PC-9 (cell line): ENCODE data around the gene KCNJ6. TPM values are rescaled to one million over a fixed set of nuclear protein-coding genes. Genes with fewer than 3 reads are reported as not detected.

Source experiments
- BruUV-seq: library from RNA; stranded (reverse); fragments of 400-500 nt; replicated peaks from 2 replicates; lab custom pipeline; 2021; lab: Mats Ljungman, UMichigan
- CTCF ChIA-PET: fragments of 300-600 bp; sonication (Branson Sonifier 250); formaldehyde crosslinking; loops from one replicate; lab custom pipeline; 2022; ENCODE audit warnings: antibody characterized with exemption; lab: Charles Lee
- POLR2A ChIA-PET: fragments of 300-600 bp; sonication (Branson Sonifier 250); formaldehyde crosslinking; loops from one replicate; lab custom pipeline; 2022; ENCODE audit warnings: antibody characterized with exemption; ENCODE audit not compliant: unreplicated experiment; lab: Charles Lee
- DNase-seq, 2 experiments: peaks; one replicate each; pipeline versions ENCODE4 v3.0.0 to v3.0.0-alpha.2; 2015 to 2022; ENCODE audit warnings: mixed read lengths in 1 of 2
- H2AFZ ChIP-seq: fragments of 200-600 bp; sonication (generic); 2 replicates; pipeline ENCODE4 v1.8.1; 2017; ENCODE audit warnings: antibody characterized with exemption
- H3F3A ChIP-seq: fragments of 200-600 bp; sonication (generic); 2 replicates; pipeline ENCODE4 v1.8.1; 2017; ENCODE audit warnings: antibody characterized with exemption, mild to moderate bottlenecking, low read depth; ENCODE audit not compliant: insufficient read depth
- H3K27ac ChIP-seq: fragments of 200-600 bp; sonication (generic); 2 replicates; pipeline ENCODE4 v1.6.1; 2016; ENCODE audit warnings: mixed run types
- H3K27me3 ChIP-seq: fragments of 200-600 bp; sonication (generic); 2 replicates; pipeline ENCODE4 v1.6.1; 2016; ENCODE audit warnings: low read depth, mixed run types; ENCODE audit not compliant: insufficient read depth
- H3K36me3 ChIP-seq: fragments of 200-600 bp; sonication (generic); 2 replicates; pipeline ENCODE4 v1.6.1; 2016; ENCODE audit warnings: low read depth, mixed run types
- H3K4me1 ChIP-seq: fragments of 200-600 bp; sonication (generic); replicated peaks from 2 replicates; pipeline ENCODE4 v1.6.1; 2016; ENCODE audit warnings: mixed run types; ENCODE audit not compliant: insufficient read depth
- H3K4me2 ChIP-seq: fragments of 200-600 bp; sonication (generic); 2 replicates; pipeline ENCODE4 v1.6.1; 2017; ENCODE audit warnings: mixed run types
- H3K4me3 ChIP-seq: fragments of 200-600 bp; sonication (generic); 2 replicates; pipeline ENCODE4 v1.6.1; 2016; ENCODE audit warnings: mixed run types
- H3K79me2 ChIP-seq: fragments of 200-600 bp; sonication (generic); 2 replicates; pipeline ENCODE4 v1.6.1; 2017; ENCODE audit warnings: low read depth, mixed run types
- H3K9me2 ChIP-seq: fragments of 200-600 bp; sonication (generic); 2 replicates; pipeline ENCODE4 v1.8.1; 2017; ENCODE audit warnings: mild to moderate bottlenecking; ENCODE audit not compliant: insufficient read depth
- H3K9me3 ChIP-seq: fragments of 200-600 bp; sonication (generic); 2 replicates; pipeline ENCODE4 v1.8.1; 2016; ENCODE audit warnings: low read depth; ENCODE audit not compliant: insufficient read depth
- H4K20me1 ChIP-seq: fragments of 200-600 bp; sonication (generic); 2 replicates; pipeline ENCODE4 v1.8.1; 2017; ENCODE audit not compliant: insufficient read depth
- EZH2 ChIP-seq: fragments of 200-600 bp; sonication (generic); IDR thresholded peaks from 2 replicates; pipeline ENCODE4 v1.8.0; 2017; ENCODE audit warnings: antibody characterized with exemption, low read depth
- intact Hi-C: fragments of 100-400 bp; cut with micrococcal nuclease; formaldehyde crosslinking; loops from one replicate; pipeline ENCODE4 v1.10.0; 2022; ENCODE audit not compliant: unreplicated experiment
- total RNA-seq: library from RNA; stranded (reverse); gene quantifications from 2 replicates; pipeline ENCODE4 v1.2.3, GENCODE V29; 2021
- TF ChIP-seq, protein P1 (sequence below): fragments of 200-600 bp; sonication (generic); conservative IDR thresholded peaks from 2 replicates; pipeline ENCODE4 v1.6.1; 2017; ENCODE audit warnings: mixed run types, antibody characterized with exemption, mild to moderate bottlenecking, moderate library complexity

Gene KCNJ6
- total RNA-seq, 1 experiment from 2014 or later = not detected

DNA sequence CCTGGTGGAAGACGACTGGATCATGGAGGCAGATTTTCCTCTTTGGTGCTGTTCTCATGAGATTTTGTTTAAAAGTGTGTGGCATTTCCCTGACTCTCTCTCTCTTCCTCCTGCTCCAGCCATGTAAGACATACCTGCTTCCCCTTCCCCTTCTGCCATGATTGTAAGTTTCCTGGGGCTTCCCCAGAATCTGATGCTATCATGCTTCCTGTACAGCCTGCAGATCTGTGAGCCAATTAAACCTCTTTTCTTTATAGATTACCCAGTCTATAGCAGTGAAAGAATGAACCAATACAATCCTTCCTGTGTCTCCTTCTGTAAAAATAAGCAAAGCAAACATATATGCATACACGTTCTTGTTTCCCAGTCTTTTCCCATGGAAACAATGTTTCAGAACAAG, 276.5 kb downstream of the KCNJ6 start:
- no TSS peak for BruUV-seq
- Histone ChIP-seq H3K27ac (no peak overlapping the region), H3K9me3 (no peaks in the 10 kb centered on the region), H3K9me2 (no peaks in the 10 kb centered on the region), H3K4me3 (no peak overlapping the region), H3K27me3 (no peaks in the 10 kb centered on the region), H3F3A (peaks cover 8% of the 10 kb centered on the region), H3K79me2 (no peaks in the 10 kb centered on the region), H3K4me1 (peaks cover 19% of the 10 kb centered on the region), H3K36me3 (no peaks in the 10 kb centered on the region), H4K20me1 (no peaks in the 10 kb centered on the region), H2AFZ (no peak overlapping the region), H3K4me2 (no peak overlapping the region)
- ChIA-PET POLR2A (no interaction called here), CTCF (no interaction called here)
- DNase-seq = no peak
- TF ChIP-seq EZH2 = no peak
- TF ChIP-seq, protein P1, sequence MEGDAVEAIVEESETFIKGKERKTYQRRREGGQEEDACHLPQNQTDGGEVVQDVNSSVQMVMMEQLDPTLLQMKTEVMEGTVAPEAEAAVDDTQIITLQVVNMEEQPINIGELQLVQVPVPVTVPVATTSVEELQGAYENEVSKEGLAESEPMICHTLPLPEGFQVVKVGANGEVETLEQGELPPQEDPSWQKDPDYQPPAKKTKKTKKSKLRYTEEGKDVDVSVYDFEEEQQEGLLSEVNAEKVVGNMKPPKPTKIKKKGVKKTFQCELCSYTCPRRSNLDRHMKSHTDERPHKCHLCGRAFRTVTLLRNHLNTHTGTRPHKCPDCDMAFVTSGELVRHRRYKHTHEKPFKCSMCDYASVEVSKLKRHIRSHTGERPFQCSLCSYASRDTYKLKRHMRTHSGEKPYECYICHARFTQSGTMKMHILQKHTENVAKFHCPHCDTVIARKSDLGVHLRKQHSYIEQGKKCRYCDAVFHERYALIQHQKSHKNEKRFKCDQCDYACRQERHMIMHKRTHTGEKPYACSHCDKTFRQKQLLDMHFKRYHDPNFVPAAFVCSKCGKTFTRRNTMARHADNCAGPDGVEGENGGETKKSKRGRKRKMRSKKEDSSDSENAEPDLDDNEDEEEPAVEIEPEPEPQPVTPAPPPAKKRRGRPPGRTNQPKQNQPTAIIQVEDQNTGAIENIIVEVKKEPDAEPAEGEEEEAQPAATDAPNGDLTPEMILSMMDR = no peak
- intact Hi-C loops = no loop called here

DNA sequence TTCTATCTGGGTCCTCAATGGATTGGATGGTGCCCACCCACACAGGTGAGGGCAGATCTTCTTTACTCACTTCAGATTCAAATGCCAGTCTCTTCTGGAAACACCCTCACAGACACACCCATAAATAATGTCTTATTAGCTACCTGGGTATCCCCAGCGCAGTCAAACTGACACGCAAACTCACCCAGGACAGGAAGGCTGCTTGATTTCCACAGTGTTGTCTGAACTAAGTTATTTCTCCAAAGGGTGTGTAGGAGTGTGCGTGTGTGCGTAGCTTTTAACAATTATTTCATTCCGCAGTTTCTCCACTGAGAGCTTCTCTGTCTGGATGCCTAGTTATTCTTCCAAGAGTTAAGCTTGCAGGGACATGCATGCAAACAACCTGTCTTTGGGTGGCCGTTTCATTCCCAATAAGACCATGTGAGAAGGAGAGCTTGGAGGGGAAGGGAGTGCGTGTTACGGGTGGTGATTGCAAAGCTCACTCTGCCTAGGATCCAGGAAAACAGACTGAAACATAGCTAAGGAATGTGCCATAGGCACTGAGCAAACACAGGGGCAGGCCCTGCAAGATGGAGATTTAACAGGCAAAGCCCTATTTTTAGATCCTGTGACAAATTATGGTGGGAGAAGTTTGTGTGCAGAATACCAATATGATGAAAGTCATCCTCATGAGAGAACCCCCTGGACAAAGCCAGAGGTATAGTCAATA, 280.0 kb downstream of the KCNJ6 start:
- Histone ChIP-seq H3K27ac (peak overlapping the region; percentile 58), H4K20me1 (no peaks in the 10 kb centered on the region), H3K4me2 (peak overlapping the region; percentile 65), H3K4me3 (no peak overlapping the region), H3K36me3 (no peaks in the 10 kb centered on the region), H3K4me1 (peaks cover 19% of the 10 kb centered on the region), H3K9me2 (no peaks in the 10 kb centered on the region), H2AFZ (peak overlapping the region; percentile 48; the same call in 1 of the 2 replicates), H3F3A (peaks cover 8% of the 10 kb centered on the region), H3K79me2 (no peaks in the 10 kb centered on the region), H3K9me3 (peaks cover 2% of the 10 kb centered on the region; the same call in 1 of the 2 replicates), H3K27me3 (no peaks in the 10 kb centered on the region)
- no peak for TF ChIP-seq EZH2
- TF ChIP-seq, protein P1 = no peak
- POLR2A ChIA-PET = interaction anchor here (0.6 to 1.1 kb wide), 2 partner anchors 67 to 72 kb away, joined by 4 to 5 read pairs; no protein-coding TSS in a partner anchor
- intact Hi-C loops = loop anchor here (2.0 kb wide), 1 partner anchor 72 kb away; no protein-coding TSS in a partner anchor
- DNase-seq = peak; percentile 35 to 77
- CTCF ChIA-PET = interaction anchor here (1.0 kb wide), 1 partner anchor 39 kb away, joined by 3 read pairs; no protein-coding TSS in a partner anchor
- BruUV-seq = no TSS peak

DNA sequence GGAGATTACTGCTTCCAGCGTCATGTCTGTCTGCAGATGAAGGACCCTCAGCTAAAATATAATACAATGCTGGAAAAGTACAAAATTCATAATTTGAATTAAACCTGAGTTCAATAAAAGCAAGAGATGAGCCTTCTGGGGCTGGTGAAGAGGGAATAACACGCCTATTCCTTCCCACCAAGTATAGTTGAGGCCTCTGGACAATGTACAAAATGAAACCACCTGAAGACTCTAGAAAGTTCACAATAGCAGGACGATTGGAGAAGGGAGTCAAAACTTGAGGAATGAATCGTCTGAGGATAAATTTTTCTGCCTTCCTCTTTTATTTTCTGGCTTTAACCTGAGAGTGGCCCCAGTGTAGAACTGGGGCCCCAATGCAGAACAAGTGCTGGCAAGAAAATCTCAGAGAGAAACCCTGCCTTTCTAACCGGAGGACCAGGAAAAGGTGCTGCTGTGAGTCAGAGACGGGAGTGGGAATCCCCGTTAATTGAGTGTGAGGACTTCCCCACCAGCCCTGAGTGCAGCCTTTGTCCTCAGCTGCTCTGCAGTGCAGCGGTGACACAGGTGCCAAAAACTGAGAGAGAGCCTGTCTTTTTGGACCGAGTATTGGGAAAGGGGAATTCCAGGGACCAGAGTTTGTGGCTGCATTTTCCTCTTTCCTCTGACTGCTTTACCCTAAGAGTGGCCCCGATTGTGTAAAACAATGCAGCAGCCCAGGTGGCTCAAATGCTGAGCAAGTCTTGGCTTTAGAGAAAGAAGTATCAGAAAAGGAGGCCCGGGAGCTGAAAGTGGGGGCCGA, 284.7 kb downstream of the KCNJ6 start:
- H3K27ac ChIP-seq = no peak overlapping the region
- H3K79me2 ChIP-seq = no peaks in the 10 kb centered on the region
- peak overlapping the region; percentile 32 for H3K4me2 ChIP-seq
- no peak for TF ChIP-seq EZH2
- TF ChIP-seq, protein P1 = no peak
- no peaks in the 10 kb centered on the region for H3K9me2 ChIP-seq
- CTCF ChIA-PET = interaction anchor here (0.6 kb wide), 1 partner anchor 13 kb away, joined by 3 read pairs; no protein-coding TSS in a partner anchor
- H3F3A ChIP-seq = peaks cover 5% of the 10 kb centered on the region; the same call in 1 of the 2 replicates
- BruUV-seq = no TSS peak
- H4K20me1 ChIP-seq = no peaks in the 10 kb centered on the region
- intact Hi-C loops = no loop called here
- H3K4me1 ChIP-seq = peaks cover 18% of the 10 kb centered on the region
- no peaks in the 10 kb centered on the region for H3K27me3 ChIP-seq
- H3K9me3 ChIP-seq = peaks cover 2% of the 10 kb centered on the region; the same call in 1 of the 2 replicates
- POLR2A ChIA-PET = no interaction called here
- peak overlapping the region; percentile 18; the same call in 1 of the 2 replicates for H3K4me3 ChIP-seq
- peak overlapping the region; percentile 45; the same call in 1 of the 2 replicates for H2AFZ ChIP-seq
- no peaks in the 10 kb centered on the region for H3K36me3 ChIP-seq
- DNase-seq = peak; percentile 21 to 45
